OCI-LY1 (cell line): Measurements from ENCODE around the gene COLEC12.

ENCODE experiments used
- EZH2 ChIP-seq: fragments of 200-600 bp; sonication (generic), shearing (Covaris generic); IDR thresholded peaks from 2 replicates; pipeline ENCODE4 v1.8.0; 2017; ENCODE audit warnings: borderline replicate concordance, mixed run types, mild to moderate bottlenecking, antibody characterized with exemption, low read length, moderate library complexity, mixed read lengths
- TF ChIP-seq, protein P1 (sequence below): fragments of 200-600 bp; sonication (generic), shearing (Covaris generic); IDR thresholded peaks from 2 replicates; pipeline ENCODE4 v1.5.1; 2017; ENCODE audit warnings: mild to moderate bottlenecking, antibody characterized with exemption, low read length, moderate library complexity, mixed read lengths

DNA sequence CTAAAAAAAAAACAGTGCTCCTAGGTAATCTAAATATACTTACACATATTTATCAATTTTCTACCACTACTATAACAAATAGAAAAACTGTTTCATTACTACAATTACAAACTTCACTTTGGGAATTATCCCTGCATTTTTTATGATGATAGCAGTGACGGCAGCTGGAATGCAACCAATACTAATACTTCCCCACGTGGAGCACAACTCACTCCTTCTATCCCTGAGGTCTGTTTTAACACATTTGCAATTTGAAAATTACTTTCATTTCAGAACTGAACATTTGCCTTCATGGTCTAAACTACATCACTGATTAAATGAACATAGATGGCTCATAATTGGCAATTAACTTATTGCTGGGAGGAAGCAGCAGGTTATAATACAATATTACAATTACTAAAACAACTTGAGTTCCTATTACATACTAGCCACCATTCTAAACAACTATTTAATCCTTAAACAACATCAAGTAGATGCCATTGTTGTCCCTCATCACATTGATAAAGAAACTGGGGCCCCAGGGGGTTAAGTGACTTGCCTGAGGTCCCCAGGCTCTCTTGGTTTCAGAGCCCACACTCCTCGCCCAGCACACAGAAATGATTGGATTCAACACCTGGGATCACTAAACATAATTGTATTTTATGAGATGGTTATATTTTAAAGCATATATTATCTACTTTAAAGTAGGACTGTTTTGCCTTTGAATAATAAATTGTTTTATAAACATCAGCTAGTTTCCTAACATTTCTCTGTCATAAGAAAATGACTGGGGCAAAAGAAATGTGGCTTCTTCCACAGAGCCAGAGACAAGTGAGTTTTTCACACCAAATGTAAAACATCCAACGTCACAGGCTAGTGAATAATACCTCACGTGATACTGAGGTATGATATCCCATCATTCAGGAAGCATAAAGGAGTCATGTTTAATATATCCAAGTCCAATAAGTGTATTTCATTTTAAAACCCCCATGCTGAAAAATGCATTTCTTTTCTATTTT is 6.2 kb downstream of the COLEC12 start:
- TF ChIP-seq, protein P1, sequence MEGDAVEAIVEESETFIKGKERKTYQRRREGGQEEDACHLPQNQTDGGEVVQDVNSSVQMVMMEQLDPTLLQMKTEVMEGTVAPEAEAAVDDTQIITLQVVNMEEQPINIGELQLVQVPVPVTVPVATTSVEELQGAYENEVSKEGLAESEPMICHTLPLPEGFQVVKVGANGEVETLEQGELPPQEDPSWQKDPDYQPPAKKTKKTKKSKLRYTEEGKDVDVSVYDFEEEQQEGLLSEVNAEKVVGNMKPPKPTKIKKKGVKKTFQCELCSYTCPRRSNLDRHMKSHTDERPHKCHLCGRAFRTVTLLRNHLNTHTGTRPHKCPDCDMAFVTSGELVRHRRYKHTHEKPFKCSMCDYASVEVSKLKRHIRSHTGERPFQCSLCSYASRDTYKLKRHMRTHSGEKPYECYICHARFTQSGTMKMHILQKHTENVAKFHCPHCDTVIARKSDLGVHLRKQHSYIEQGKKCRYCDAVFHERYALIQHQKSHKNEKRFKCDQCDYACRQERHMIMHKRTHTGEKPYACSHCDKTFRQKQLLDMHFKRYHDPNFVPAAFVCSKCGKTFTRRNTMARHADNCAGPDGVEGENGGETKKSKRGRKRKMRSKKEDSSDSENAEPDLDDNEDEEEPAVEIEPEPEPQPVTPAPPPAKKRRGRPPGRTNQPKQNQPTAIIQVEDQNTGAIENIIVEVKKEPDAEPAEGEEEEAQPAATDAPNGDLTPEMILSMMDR: no peak
- no peak for TF ChIP-seq EZH2
